ENCODE results near the gene NDUFV2.
A peak's percentile ranks its signal among the peaks of the same experiment; 100 is the strongest.
"Not testable (repeated sequence)": the region's sequence is repeated elsewhere in the genome, so short reads cannot be mapped to it uniquely, and the experiment has no call there.

Gene NDUFV2

GRCh38 chr18:9090578-9090977 is 11.9 kb upstream of the NDUFV2 start:
- TF ChIP-seq CTCF (IDR thresholded peaks at IDR 0.05; ENCODE audit: extremely low read depth, missing control alignments): no peak
- no peak for DNase-seq (ENCODE audit: low spot score)

- no peak for DNase-seq (ENCODE audit: low spot score)
- no peak for TF ChIP-seq CTCF (IDR thresholded peaks at IDR 0.05; ENCODE audit: extremely low read depth, missing control alignments)
These were observed 11.4 kb upstream of the NDUFV2 start for GRCh38 chr18:9091066-9091476.

GRCh38 chr18:9092665-9093064 is 9.8 kb upstream of the NDUFV2 start:
- no peak for TF ChIP-seq CTCF (IDR thresholded peaks at IDR 0.05; ENCODE audit: extremely low read depth, missing control alignments)
- DNase-seq (ENCODE audit: low spot score): no peak

- not testable (repeated sequence) for DNase-seq (ENCODE audit: low spot score)
These were observed 9.4 kb upstream of the NDUFV2 start for GRCh38 chr18:9093109-9093508.

GRCh38 chr18:9094307-9095226 is 7.9 kb upstream of the NDUFV2 start:
- DNase-seq (ENCODE audit: low spot score): no peak
- no peak for TF ChIP-seq CTCF (IDR thresholded peaks at IDR 0.05; ENCODE audit: extremely low read depth, missing control alignments)

- DNase-seq (ENCODE audit: low spot score): peak; percentile 56
- no peak for TF ChIP-seq CTCF (IDR thresholded peaks at IDR 0.05; ENCODE audit: extremely low read depth, missing control alignments)
These were observed 7.0 kb upstream of the NDUFV2 start for GRCh38 chr18:9095297-9096006.

- DNase-seq (ENCODE audit: low spot score): no peak
- no peak for TF ChIP-seq CTCF (IDR thresholded peaks at IDR 0.05; ENCODE audit: extremely low read depth, missing control alignments)
These were observed 6.5 kb upstream of the NDUFV2 start for GRCh38 chr18:9096007-9096371.

Measured in GM20000 (cell line).